ENCODE data around the gene SSC5D.

SSC5D gene

DNA sequence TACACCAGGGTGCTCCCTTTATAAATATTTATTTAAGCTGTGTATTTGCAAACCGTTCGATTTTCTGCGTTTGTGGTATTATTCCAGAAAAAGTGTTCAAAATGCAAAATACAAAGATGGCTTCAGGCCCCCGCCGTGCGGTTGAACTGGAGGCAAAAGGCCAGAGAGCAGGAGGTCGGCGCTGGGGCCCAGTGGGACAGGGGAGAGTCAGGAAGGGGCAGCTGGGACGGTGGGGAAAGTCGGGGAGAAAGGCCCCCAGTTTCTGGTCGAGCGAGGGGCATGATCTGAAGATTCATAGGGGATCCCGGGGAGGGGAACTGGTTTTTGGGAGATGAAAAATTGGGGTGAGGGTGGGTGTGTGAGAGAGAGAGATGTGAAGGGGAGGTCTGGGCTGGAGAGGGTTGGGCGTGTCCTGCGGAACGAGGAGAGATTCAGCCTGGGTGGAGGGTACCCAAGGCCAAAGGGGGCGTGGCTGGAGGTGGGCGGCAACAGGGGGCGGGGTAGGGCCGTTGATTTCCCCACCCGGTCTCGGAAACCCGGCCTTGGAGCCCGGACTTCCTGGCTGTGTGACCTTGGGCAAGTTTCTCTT is 27.5 kb upstream of the SSC5D start (continued):
- no peak for TF ChIP-seq ZNF529 (tag by site-specific recombination; IDR thresholded peaks at IDR 0.05; ENCODE audit: insufficient replicate concordance)
- TF ChIP-seq KLF1 (tag by site-specific recombination; IDR thresholded peaks at IDR 0.05), result peak; percentile 67; the same call in 1 of the 2 replicates
- TF ChIP-seq GLIS2 (tag by site-specific recombination; IDR thresholded peaks at IDR 0.05), result no peak
- no peak for TF ChIP-seq ZNF184 (tag by site-specific recombination; IDR thresholded peaks at IDR 0.05)
- TF ChIP-seq, protein P1, sequence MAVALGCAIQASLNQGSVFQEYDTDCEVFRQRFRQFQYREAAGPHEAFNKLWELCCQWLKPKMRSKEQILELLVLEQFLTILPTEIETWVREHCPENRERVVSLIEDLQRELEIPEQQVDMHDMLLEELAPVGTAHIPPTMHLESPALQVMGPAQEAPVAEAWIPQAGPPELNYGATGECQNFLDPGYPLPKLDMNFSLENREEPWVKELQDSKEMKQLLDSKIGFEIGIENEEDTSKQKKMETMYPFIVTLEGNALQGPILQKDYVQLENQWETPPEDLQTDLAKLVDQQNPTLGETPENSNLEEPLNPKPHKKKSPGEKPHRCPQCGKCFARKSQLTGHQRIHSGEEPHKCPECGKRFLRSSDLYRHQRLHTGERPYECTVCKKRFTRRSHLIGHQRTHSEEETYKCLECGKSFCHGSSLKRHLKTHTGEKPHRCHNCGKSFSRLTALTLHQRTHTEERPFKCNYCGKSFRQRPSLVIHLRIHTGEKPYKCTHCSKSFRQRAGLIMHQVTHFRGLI (tag by site-specific recombination; IDR thresholded peaks at IDR 0.05), result peak; percentile 76; the same call in 1 of the 2 replicates
- no peak for TF ChIP-seq ZFP3 (tag by site-specific recombination; IDR thresholded peaks at IDR 0.05; ENCODE audit: low read depth)
- no peak for TF ChIP-seq ZNF610 (tag by site-specific recombination; IDR thresholded peaks at IDR 0.05; ENCODE audit: borderline replicate concordance)
- no peak for TF ChIP-seq ZNF670 (tag by site-specific recombination; IDR thresholded peaks at IDR 0.05; ENCODE audit: low read depth)
- TF ChIP-seq ZNF366 (tag by site-specific recombination; conservative IDR thresholded peaks at IDR 0.05), result 0 out of 2 replicates have a peak, but pooled peaks have one; percentile 27
- TF ChIP-seq, protein P2, sequence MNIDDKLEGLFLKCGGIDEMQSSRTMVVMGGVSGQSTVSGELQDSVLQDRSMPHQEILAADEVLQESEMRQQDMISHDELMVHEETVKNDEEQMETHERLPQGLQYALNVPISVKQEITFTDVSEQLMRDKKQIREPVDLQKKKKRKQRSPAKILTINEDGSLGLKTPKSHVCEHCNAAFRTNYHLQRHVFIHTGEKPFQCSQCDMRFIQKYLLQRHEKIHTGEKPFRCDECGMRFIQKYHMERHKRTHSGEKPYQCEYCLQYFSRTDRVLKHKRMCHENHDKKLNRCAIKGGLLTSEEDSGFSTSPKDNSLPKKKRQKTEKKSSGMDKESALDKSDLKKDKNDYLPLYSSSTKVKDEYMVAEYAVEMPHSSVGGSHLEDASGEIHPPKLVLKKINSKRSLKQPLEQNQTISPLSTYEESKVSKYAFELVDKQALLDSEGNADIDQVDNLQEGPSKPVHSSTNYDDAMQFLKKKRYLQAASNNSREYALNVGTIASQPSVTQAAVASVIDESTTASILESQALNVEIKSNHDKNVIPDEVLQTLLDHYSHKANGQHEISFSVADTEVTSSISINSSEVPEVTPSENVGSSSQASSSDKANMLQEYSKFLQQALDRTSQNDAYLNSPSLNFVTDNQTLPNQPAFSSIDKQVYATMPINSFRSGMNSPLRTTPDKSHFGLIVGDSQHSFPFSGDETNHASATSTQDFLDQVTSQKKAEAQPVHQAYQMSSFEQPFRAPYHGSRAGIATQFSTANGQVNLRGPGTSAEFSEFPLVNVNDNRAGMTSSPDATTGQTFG (tag by site-specific recombination; IDR thresholded peaks at IDR 0.05; ENCODE audit: borderline replicate concordance), result no peak
- TF ChIP-seq, protein P3, sequence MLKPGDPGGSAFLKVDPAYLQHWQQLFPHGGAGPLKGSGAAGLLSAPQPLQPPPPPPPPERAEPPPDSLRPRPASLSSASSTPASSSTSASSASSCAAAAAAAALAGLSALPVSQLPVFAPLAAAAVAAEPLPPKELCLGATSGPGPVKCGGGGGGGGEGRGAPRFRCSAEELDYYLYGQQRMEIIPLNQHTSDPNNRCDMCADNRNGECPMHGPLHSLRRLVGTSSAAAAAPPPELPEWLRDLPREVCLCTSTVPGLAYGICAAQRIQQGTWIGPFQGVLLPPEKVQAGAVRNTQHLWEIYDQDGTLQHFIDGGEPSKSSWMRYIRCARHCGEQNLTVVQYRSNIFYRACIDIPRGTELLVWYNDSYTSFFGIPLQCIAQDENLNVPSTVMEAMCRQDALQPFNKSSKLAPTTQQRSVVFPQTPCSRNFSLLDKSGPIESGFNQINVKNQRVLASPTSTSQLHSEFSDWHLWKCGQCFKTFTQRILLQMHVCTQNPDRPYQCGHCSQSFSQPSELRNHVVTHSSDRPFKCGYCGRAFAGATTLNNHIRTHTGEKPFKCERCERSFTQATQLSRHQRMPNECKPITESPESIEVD (tag by site-specific recombination; IDR thresholded peaks at IDR 0.05), result no peak
- peak; percentile 97 for TF ChIP-seq KLF9 (tag by site-specific recombination; IDR thresholded peaks at IDR 0.05; ENCODE audit: low read depth)
- TF ChIP-seq ZNF501 (tag by site-specific recombination; IDR thresholded peaks at IDR 0.05), result no peak
- no peak for TF ChIP-seq ZNF404 (tag by site-specific recombination; IDR thresholded peaks at IDR 0.05)
- TF ChIP-seq ZNF776 (tag by site-specific recombination; IDR thresholded peaks at IDR 0.05; ENCODE audit: borderline replicate concordance), result no peak
- 0 out of 2 replicates have a peak, but pooled peaks have one; percentile 3 for TF ChIP-seq ZNF623 (tag by site-specific recombination; IDR thresholded peaks at IDR 0.05)
- no peak for TF ChIP-seq ZNF302 (tag by site-specific recombination; IDR thresholded peaks at IDR 0.05; ENCODE audit: low read depth)
- TF ChIP-seq, protein P4, sequence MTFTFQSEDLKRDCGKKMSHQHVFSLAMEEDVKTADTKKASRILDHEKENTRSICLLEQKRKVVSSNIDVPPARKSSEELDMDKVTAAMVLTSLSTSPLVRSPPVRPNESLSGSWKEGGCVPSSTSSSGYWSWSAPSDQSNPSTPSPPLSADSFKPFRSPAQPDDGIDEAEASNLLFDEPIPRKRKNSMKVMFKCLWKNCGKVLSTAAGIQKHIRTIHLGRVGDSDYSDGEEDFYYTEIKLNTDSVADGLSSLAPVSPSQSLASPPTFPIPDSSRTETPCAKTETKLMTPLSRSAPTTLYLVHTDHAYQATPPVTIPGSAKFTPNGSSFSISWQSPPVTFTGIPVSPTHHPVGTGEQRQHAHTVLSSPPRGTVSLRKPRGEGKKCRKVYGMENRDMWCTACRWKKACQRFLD (tag by site-specific recombination; IDR thresholded peaks at IDR 0.05), result no peak
- peak; percentile 85 for TF ChIP-seq PRDM1 (tag by site-specific recombination; IDR thresholded peaks at IDR 0.05)
- no peak for TF ChIP-seq YY1 (tag by site-specific recombination; IDR thresholded peaks at IDR 0.05)
- no peak for TF ChIP-seq ZNF768 (tag by site-specific recombination; IDR thresholded peaks at IDR 0.05)
- no peak for TF ChIP-seq MYNN (tag by site-specific recombination; IDR thresholded peaks at IDR 0.05; ENCODE audit: borderline replicate concordance)
- TF ChIP-seq SCRT2 (tag by site-specific recombination; IDR thresholded peaks at IDR 0.05), result peak; percentile 1; the same call in 1 of the 2 replicates
- TF ChIP-seq MZF1 (tag by site-specific recombination; IDR thresholded peaks at IDR 0.05; ENCODE audit: borderline replicate concordance), result no peak
- TF ChIP-seq, protein P5, sequence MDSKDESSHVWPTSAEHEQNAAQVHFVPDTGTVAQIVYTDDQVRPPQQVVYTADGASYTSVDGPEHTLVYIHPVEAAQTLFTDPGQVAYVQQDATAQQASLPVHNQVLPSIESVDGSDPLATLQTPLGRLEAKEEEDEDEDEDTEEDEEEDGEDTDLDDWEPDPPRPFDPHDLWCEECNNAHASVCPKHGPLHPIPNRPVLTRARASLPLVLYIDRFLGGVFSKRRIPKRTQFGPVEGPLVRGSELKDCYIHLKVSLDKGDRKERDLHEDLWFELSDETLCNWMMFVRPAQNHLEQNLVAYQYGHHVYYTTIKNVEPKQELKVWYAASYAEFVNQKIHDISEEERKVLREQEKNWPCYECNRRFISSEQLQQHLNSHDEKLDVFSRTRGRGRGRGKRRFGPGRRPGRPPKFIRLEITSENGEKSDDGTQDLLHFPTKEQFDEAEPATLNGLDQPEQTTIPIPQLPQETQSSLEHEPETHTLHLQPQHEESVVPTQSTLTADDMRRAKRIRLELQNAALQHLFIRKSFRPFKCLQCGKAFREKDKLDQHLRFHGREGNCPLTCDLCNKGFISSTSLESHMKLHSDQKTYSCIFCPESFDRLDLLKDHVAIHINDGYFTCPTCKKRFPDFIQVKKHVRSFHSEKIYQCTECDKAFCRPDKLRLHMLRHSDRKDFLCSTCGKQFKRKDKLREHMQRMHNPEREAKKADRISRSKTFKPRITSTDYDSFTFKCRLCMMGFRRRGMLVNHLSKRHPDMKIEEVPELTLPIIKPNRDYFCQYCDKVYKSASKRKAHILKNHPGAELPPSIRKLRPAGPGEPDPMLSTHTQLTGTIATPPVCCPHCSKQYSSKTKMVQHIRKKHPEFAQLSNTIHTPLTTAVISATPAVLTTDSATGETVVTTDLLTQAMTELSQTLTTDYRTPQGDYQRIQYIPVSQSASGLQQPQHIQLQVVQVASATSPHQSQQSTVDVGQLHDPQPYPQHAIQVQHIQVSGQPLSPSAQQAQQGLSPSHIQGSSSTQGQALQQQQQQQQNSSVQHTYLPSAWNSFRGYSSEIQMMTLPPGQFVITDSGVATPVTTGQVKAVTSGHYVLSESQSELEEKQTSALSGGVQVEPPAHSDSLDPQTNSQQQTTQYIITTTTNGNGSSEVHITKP (tag by site-specific recombination; IDR thresholded peaks at IDR 0.05), result no peak
- TF ChIP-seq BCL11B (tag by site-specific recombination; IDR thresholded peaks at IDR 0.05; ENCODE audit: low read depth), result no peak
- TF ChIP-seq, protein P6, sequence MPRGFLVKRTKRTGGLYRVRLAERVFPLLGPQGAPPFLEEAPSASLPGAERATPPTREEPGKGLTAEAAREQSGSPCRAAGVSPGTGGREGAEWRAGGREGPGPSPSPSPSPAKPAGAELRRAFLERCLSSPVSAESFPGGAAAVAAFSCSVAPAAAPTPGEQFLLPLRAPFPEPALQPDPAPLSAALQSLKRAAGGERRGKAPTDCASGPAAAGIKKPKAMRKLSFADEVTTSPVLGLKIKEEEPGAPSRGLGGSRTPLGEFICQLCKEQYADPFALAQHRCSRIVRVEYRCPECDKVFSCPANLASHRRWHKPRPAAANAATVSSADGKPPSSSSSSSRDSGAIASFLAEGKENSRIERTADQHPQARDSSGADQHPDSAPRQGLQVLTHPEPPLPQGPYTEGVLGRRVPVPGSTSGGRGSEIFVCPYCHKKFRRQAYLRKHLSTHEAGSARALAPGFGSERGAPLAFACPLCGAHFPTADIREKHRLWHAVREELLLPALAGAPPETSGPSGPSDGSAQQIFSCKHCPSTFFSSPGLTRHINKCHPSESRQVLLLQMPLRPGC (tag by site-specific recombination; IDR thresholded peaks at IDR 0.05), result no peak
- no peak for TF ChIP-seq ZNF585B (tag by site-specific recombination; IDR thresholded peaks at IDR 0.05)
